Measurements from ENCODE around the gene PRDM16.

Gene PRDM16

GRCh38 chr1:3294450-3294849 lies 225.4 kb downstream of the PRDM16 start:
- FAIRE-seq (no peak), DNase-seq (ENCODE audit: insufficient read length, low spot score) (no peak)
- TF ChIP-seq, protein P1, sequence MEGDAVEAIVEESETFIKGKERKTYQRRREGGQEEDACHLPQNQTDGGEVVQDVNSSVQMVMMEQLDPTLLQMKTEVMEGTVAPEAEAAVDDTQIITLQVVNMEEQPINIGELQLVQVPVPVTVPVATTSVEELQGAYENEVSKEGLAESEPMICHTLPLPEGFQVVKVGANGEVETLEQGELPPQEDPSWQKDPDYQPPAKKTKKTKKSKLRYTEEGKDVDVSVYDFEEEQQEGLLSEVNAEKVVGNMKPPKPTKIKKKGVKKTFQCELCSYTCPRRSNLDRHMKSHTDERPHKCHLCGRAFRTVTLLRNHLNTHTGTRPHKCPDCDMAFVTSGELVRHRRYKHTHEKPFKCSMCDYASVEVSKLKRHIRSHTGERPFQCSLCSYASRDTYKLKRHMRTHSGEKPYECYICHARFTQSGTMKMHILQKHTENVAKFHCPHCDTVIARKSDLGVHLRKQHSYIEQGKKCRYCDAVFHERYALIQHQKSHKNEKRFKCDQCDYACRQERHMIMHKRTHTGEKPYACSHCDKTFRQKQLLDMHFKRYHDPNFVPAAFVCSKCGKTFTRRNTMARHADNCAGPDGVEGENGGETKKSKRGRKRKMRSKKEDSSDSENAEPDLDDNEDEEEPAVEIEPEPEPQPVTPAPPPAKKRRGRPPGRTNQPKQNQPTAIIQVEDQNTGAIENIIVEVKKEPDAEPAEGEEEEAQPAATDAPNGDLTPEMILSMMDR (IDR thresholded peaks at IDR 0.05; ENCODE audit: insufficient read depth, missing control alignments), result no peak

GRCh38 chr1:3295846-3296245 lies 226.8 kb downstream of the PRDM16 start:
- FAIRE-seq (no peak), DNase-seq (ENCODE audit: insufficient read length, low spot score) (no peak)
- TF ChIP-seq, protein P1 (IDR thresholded peaks at IDR 0.05; ENCODE audit: insufficient read depth, missing control alignments), result no peak

DNA sequence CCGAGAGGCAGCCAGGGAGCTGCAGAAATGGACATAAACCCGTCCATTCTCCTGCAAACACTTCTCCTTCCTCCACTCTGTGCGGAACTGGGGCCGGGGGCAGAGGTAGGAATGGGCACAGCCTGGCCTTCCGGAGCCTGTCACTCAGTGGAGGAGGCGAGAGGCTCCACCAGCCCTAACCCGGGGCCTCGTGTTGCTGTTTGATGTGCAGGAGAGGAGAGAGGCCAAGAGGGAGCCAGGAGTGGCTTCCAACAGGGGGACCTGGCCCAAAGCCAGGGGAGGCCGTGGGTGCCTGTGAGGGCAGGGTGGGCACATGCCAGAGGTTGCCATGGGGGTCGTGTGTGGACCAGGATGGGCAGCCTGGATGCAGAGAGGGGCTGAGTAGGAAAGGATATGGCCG lies 227.3 kb downstream of the PRDM16 start:
- DNase-seq (ENCODE audit: insufficient read length, low spot score), result no peak
- TF ChIP-seq, protein P1 (IDR thresholded peaks at IDR 0.05; ENCODE audit: insufficient read depth, missing control alignments), result no peak
- no peak for FAIRE-seq

DNA sequence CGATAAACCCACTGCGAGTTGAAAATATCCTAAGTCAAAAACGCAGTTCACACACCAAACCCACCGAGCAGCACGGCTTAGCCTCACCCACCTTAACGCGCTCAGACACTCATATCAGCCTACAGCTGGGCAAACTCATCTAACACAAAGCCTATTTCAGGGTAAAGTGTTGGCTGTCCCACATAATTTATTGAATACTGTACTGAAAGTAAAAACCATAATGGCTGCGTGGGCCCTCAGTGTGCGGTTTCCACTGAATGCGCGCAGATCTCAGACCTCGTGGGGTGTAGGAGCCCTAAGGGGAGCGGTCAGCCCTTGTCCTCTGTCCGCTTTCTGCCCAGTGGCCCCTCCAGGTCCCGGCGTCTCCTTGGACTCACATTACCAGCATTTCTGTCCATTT lies 227.8 kb downstream of the PRDM16 start:
- DNase-seq (ENCODE audit: insufficient read length, low spot score) (no peak), FAIRE-seq (no peak)
- TF ChIP-seq, protein P1 (IDR thresholded peaks at IDR 0.05; ENCODE audit: insufficient read depth, missing control alignments), result no peak

DNA sequence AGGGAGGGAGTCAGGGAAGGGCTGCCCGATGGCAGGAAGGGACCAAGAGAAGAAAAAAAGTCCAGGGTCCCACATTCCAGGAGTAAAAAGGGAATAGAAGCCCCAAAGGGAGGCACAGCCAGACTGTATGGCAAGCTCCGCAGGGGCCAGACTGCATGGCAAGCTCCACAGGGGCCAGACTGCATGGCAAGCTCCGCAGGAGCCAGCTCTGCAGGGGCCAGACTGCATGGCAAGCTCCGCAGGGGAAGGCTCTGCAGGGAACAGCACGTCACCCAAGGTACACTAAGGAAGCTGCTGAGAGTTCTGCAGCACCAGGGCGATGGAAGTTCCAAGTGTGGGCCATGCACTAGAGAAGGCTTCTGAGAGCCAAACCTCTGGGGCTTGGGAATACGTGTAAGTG lies 228.8 kb downstream of the PRDM16 start:
- TF ChIP-seq, protein P1 (IDR thresholded peaks at IDR 0.05; ENCODE audit: insufficient read depth, missing control alignments), result no peak
- DNase-seq (ENCODE audit: insufficient read length, low spot score) (no peak), FAIRE-seq (no peak)

DNA sequence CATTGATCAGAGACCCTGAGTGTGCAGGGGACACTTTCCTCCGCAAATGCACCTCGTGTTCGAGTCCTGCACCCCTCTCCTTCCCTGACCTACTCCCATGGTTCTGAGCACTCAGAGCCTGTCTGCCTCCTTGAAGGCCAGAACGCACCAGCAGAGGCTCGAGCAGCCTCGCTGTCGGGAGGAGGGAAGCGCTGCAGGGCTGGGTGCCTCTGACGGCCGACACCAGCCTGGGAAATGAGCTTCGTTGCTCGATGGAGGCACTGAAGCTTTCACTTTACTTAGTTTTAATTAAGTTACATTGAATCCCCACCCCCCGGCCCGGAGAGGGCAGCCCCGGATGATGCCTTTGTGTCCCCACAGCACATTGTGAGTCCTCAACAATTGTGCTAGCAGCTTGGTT lies 229.2 kb downstream of the PRDM16 start:
- no peak for DNase-seq (ENCODE audit: insufficient read length, low spot score)
- TF ChIP-seq, protein P1 (IDR thresholded peaks at IDR 0.05; ENCODE audit: insufficient read depth, missing control alignments), result no peak
- no peak for FAIRE-seq

DNA sequence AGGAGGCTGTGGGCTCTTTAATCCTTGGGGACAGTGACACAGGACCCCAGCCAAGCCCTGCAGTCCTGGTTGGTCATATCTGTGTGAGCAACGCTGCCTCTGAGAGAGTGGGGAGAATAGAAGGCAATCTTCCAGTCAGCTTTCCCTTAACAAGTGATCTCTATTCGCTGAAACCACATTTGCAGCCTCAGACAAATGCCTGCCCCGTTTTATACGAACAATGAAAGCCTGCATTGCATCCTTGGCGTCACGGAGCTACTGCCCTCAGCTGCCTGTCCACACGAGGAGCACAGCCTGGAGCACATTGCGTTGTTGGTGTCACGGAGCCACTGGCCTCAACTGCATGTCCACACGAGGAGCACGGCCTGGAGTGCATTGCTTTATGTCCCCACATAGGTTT lies 235.2 kb downstream of the PRDM16 start:
- no peak for FAIRE-seq
- TF ChIP-seq, protein P1 (IDR thresholded peaks at IDR 0.05; ENCODE audit: insufficient read depth, missing control alignments), result no peak
- no peak for DNase-seq (ENCODE audit: insufficient read length, low spot score)
